SJSA1 (cell line): ENCODE measurements around the gene OR52D1. TPM values are rescaled to one million over a fixed set of nuclear protein-coding genes. Genes with fewer than 3 reads are reported as not detected.

Experiments used
- DNase-seq, 2 experiments: peaks; one replicate each; pipeline ENCODE4 v3.0.0-alpha.2; 2015 to 2020; ENCODE audit warnings: low spot score in 2 of 2, low read depth in 1 of 2
- H3K27ac ChIP-seq: fragments of 250-450 bp; sonication (Bioruptor Pico); 2 replicates; pipeline ENCODE4 v1.5.1; 2020; ENCODE audit warnings: mild to moderate bottlenecking, moderate library complexity
- H3K27me3 ChIP-seq: fragments of 250-450 bp; sonication (Bioruptor Pico); replicated peaks from 2 replicates; pipeline ENCODE4 v1.5.1; 2020; ENCODE audit warnings: mild to moderate bottlenecking, moderate library complexity
- H3K36me3 ChIP-seq: fragments of 250-450 bp; sonication (Bioruptor Pico); 2 replicates; pipeline ENCODE4 v1.5.1; 2020; ENCODE audit warnings: mild to moderate bottlenecking
- H3K4me1 ChIP-seq: fragments of 250-450 bp; sonication (Bioruptor Pico); replicated peaks from 2 replicates; pipeline ENCODE4 v1.6.1; 2021; ENCODE audit warnings: mild to moderate bottlenecking
- H3K4me3 ChIP-seq: fragments of 250-450 bp; sonication (Bioruptor Pico); 2 replicates; pipeline ENCODE4 v1.5.1; 2020; ENCODE audit warnings: mild to moderate bottlenecking
- H3K9me3 ChIP-seq: fragments of 250-450 bp; sonication (Bioruptor Pico); replicated peaks from 2 replicates; pipeline ENCODE4 v1.5.1; 2020; ENCODE audit warnings: mild to moderate bottlenecking
- total RNA-seq: library from RNA; depleted of rRNA; stranded (reverse); fragments of >200 nt; shearing (Covaris generic); gene quantifications from 2 replicates; pipeline ENCODE4 v1.2.3, GENCODE V29; 2014

OR52D1 gene
- total RNA-seq, 1 experiment from 2014 or later, result not detected

- H3K27ac ChIP-seq, result no peak overlapping the region
- no peaks in the 10 kb centered on the region for H3K9me3 ChIP-seq
- H3K4me3 ChIP-seq, result no peak overlapping the region
- no peak for DNase-seq
- H3K36me3 ChIP-seq, result no peaks in the 10 kb centered on the region
- no peaks in the 10 kb centered on the region for H3K4me1 ChIP-seq
- H3K27me3 ChIP-seq, result peaks cover 19% of the 10 kb centered on the region
These were observed 11.2 kb downstream of the OR52D1 start for GRCh38 chr11:5499671-5500070.

DNA sequence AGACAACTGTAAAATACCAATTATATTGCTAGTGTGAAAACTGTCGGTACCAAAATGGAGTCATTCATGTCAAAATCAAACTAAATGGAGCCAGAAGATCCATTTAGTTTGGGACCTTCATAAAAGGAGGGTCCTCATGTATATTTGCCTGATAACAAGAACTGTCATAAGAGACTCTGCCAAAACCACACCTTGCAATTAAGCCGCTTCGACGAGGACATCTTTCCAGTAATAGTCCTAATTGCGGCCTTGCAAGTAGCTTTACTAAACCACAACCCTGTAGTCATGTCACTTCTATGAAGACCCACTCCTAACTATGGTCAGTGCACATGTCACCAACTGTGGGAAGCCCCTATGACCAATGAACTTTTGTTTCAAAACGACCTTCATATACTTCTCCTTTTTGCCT is 11.9 kb downstream of the OR52D1 start:
- Histone ChIP-seq H3K36me3 (no peaks in the 10 kb centered on the region), H3K27me3 (peaks cover 24% of the 10 kb centered on the region), H3K4me3 (no peak overlapping the region), H3K4me1 (no peaks in the 10 kb centered on the region), H3K9me3 (no peaks in the 10 kb centered on the region), H3K27ac (no peak overlapping the region)
- DNase-seq, result no peak

DNA sequence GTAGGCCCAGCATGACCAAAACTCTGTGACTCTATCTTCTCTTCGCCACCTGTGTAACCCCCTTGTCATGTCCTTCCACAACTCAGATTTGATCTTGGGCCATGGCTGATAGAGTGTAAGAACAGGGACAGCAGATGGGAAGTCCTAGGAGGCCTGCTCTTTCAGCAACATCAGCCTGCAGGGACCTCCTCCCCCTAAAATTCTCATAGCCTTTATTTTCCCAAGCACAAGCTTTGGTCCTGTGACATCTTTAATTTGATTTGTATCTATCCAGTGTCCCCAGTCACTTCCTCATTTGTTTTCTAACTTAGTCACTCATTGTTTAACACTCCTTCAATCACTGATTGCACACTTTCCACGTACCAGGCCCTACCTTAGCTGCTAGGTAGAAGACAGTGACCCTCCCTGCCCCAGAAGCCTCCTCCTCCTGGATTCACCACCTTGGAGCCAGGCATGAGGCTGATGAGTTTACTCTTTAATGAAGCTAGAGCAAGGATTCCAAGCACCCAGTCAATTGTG is 16.0 kb downstream of the OR52D1 start:
- Histone ChIP-seq H3K4me1 (no peaks in the 10 kb centered on the region), H3K27ac (no peak overlapping the region), H3K4me3 (no peak overlapping the region), H3K27me3 (peaks cover 23% of the 10 kb centered on the region), H3K9me3 (no peaks in the 10 kb centered on the region), H3K36me3 (no peaks in the 10 kb centered on the region)
- no peak for DNase-seq

DNA sequence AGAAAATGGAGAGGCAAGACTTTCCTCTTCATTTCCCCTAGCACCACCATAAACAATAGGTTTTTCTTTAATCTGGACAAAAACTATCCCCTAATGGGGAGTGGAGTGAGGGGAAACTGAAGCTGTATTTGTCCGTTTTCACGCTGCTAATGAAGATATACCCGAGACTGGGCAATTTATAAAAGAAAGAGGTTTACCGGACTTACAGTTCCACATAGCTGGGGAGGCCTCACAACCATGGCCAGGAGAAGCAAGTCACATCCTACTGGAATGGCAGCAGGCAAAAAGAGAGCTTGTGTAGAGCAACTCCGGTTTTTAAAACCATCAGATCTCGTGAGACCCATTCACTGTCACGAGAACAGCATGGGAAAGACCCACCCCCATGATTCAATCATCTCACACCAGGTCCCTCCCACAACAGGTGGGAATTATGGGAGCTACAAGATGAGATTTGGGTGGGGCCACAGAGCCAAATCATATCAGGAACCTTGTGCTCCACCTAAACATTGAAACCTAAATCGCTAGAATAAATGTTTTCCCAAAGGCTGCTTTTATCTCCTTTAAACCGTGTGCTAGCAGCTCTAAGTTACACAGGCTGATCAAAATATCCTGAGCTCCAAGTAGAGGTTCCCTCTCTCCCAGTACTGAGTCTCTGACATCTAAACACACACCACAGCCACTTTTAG is 17.0 kb downstream of the OR52D1 start:
- no peaks in the 10 kb centered on the region for H3K9me3 ChIP-seq
- H3K36me3 ChIP-seq, result no peaks in the 10 kb centered on the region
- peaks cover 15% of the 10 kb centered on the region for H3K27me3 ChIP-seq
- DNase-seq, result no peak
- no peak overlapping the region for H3K4me3 ChIP-seq
- no peaks in the 10 kb centered on the region for H3K4me1 ChIP-seq
- H3K27ac ChIP-seq, result no peak overlapping the region

GRCh38 chr11:5507177-5507932 is 18.9 kb downstream of the OR52D1 start:
- Histone ChIP-seq H3K4me1 (no peaks in the 10 kb centered on the region), H3K27me3 (peaks cover 23% of the 10 kb centered on the region), H3K4me3 (no peak overlapping the region), H3K9me3 (no peaks in the 10 kb centered on the region), H3K27ac (no peak overlapping the region), H3K36me3 (no peaks in the 10 kb centered on the region)
- no peak for DNase-seq

DNA sequence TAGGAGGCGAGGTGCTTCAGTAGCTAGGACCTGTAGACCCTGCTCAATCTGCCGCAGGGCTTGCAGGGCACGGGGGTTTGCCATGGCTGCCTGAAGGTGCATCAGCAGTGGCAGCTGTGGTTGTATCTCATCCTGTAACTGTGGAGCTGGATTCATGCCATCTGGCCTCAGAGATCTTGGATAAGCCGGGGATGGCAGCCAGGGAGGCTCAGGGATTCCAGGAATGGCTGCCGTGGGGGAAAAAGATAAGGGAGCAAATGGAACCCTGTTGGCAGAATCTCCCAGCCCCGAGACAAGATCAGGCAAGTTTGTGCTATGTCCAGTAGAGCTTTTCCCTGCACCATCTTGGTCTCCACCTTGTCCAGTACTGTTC is 19.4 kb downstream of the OR52D1 start:
- Histone ChIP-seq H3K27me3 (peaks cover 27% of the 10 kb centered on the region), H3K4me3 (no peak overlapping the region), H3K36me3 (no peaks in the 10 kb centered on the region), H3K9me3 (no peaks in the 10 kb centered on the region), H3K27ac (no peak overlapping the region), H3K4me1 (no peaks in the 10 kb centered on the region)
- no peak for DNase-seq

DNA sequence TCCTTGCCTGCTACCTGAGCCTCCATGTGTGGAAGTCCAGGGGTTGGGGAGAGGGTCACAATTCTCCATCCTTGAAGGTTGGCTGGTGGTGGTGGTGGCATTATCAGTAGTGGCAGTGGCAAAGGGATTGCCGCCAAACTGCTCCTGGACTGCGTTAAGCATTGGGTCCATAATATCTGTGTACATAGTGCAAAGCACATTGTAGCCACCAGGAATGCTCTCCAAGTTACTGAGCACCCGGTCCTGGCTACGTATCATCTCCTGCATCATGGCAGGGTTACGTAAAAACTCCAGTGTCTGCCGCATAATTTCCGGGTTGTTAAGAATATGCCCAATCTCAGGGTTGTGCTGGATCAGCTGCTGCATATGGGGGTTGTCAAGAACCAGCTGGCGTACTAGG is 20.1 kb downstream of the OR52D1 start:
- no peak for DNase-seq

GRCh38 chr11:5509803-5510202 is 21.3 kb downstream of the OR52D1 start, which contains the start of gene UBQLN3:
Gene UBQLN3, minus strand, starts transcription at chr11:5509957. Its CDS starts 399 bp downstream, at chr11:5509558.
- Histone ChIP-seq H3K9me3 (no peaks in the 10 kb centered on the region), H3K27me3 (peaks cover 32% of the 10 kb centered on the region), H3K4me3 (no peak within 1 kb of the TSS), H3K4me1 (no peaks in the 10 kb centered on the region), H3K36me3 (no peaks in the 10 kb centered on the region), H3K27ac (no peak within 1 kb of the TSS)
- no peak for DNase-seq

More for the DNA sequence above, 20.1 kb downstream of the OR52D1 start:
- Histone ChIP-seq H3K9me3 (no peaks in the 10 kb centered on the region), H3K4me3 (no peak overlapping the region), H3K36me3 (no peaks in the 10 kb centered on the region), H3K27ac (no peak overlapping the region), H3K4me1 (no peaks in the 10 kb centered on the region), H3K27me3 (peaks cover 32% of the 10 kb centered on the region)

GRCh38 chr11:5514841-5515240 is 26.4 kb downstream of the OR52D1 start:
- DNase-seq, result no peak
- no peaks in the 10 kb centered on the region for H3K9me3 ChIP-seq

GRCh38 chr11:5516599-5516998 is 28.1 kb downstream of the OR52D1 start, which contains the start of gene UBQLNL:
Gene UBQLNL, minus strand, starts transcription at chr11:5516699. Its CDS starts 258 bp downstream, at chr11:5516441.
- Histone ChIP-seq H3K27me3 (peaks cover 14% of the 10 kb centered on the region; the same call in 1 of the 2 replicates), H3K4me1 (no peaks in the 10 kb centered on the region), H3K4me3 (no peak within 1 kb of the TSS), H3K9me3 (no peaks in the 10 kb centered on the region), H3K27ac (no peak within 1 kb of the TSS), H3K36me3 (no peaks in the 10 kb centered on the region)
- DNase-seq, result no peak

More at GRCh38 chr11:5514841-5515240, 26.4 kb downstream of the OR52D1 start:
- Histone ChIP-seq H3K27ac (no peak overlapping the region), H3K36me3 (no peaks in the 10 kb centered on the region), H3K4me1 (no peaks in the 10 kb centered on the region), H3K4me3 (no peak overlapping the region), H3K27me3 (peaks cover 22% of the 10 kb centered on the region; the same call in 1 of the 2 replicates)

DNA sequence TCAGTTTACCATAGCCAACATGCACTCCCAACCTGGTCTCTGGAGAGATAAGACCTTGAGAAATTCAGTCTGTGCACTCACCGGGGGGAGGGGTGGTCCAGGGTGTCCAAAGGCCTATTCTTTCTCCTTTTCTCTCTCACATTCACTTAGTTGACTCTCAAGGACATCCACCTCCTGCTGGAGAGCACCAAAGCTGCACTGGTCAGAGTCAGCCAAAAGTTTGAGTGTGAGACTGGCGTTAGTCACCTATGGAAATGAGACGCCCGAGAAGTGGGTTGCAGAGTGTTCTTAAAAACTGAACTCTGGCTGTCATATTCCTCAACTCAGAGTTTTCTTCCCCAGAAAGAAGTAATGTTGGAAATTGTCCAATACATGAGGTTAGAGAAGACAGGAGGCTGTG is 33.1 kb downstream of the OR52D1 start:
- Histone ChIP-seq H3K4me1 (no peaks in the 10 kb centered on the region), H3K4me3 (no peak overlapping the region), H3K27me3 (no peaks in the 10 kb centered on the region; the same call in 1 of the 2 replicates), H3K36me3 (no peaks in the 10 kb centered on the region), H3K9me3 (no peaks in the 10 kb centered on the region), H3K27ac (no peak overlapping the region)
- no peak for DNase-seq

GRCh38 chr11:5522308-5522707 is 33.8 kb downstream of the OR52D1 start:
- Histone ChIP-seq H3K4me3 (no peak overlapping the region), H3K9me3 (no peaks in the 10 kb centered on the region), H3K27me3 (no peaks in the 10 kb centered on the region; the same call in 1 of the 2 replicates), H3K27ac (no peak overlapping the region), H3K4me1 (no peaks in the 10 kb centered on the region), H3K36me3 (no peaks in the 10 kb centered on the region)
- no peak for DNase-seq

- no peak overlapping the region for H3K4me3 ChIP-seq
- peaks cover 6% of the 10 kb centered on the region; the same call in 1 of the 2 replicates for H3K27me3 ChIP-seq
- no peaks in the 10 kb centered on the region for H3K9me3 ChIP-seq
- no peaks in the 10 kb centered on the region for H3K4me1 ChIP-seq
- DNase-seq, result no peak
- no peak overlapping the region for H3K27ac ChIP-seq
- H3K36me3 ChIP-seq, result no peaks in the 10 kb centered on the region
These were observed 36.3 kb downstream of the OR52D1 start for GRCh38 chr11:5524756-5525155.

DNA sequence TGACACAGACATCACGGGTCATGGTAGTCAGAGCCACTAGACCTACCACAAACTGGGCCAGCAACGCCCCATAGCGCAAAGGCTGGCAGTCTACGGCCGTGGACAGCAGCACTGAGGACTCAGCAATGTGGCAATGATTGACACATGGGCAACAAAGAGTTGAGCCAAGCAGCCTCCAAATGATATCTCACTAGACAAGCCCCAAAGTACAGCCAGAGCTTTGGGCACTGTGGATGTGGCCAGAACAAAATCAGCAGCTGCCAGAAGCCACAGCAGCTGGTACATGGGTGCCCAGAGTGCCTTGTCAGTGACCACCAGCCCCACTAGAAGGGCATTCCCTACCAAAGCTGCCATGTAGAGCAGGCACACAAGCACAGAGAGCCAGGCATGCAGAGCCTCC is 39.2 kb downstream of the OR52D1 start:
- no peaks in the 10 kb centered on the region for H3K4me1 ChIP-seq
- no peak overlapping the region for H3K4me3 ChIP-seq
- peaks cover 6% of the 10 kb centered on the region; the same call in 1 of the 2 replicates for H3K27me3 ChIP-seq
- DNase-seq, result no peak
- no peaks in the 10 kb centered on the region for H3K36me3 ChIP-seq
- no peaks in the 10 kb centered on the region for H3K9me3 ChIP-seq
- H3K27ac ChIP-seq, result no peak overlapping the region
